IPS-11a (cell line): ENCODE measurements around the gene MED29.
"Not testable (repeated sequence)": the region's sequence is repeated elsewhere in the genome, so short reads cannot be mapped to it uniquely, and the experiment has no call there.

Experiments
- H3K4me3 ChIP-seq: one replicate; pipeline ENCODE4 v1.5.1; 2013; ENCODE audit warnings: low read depth, low read length, control low read depth

MED29 gene

DNA sequence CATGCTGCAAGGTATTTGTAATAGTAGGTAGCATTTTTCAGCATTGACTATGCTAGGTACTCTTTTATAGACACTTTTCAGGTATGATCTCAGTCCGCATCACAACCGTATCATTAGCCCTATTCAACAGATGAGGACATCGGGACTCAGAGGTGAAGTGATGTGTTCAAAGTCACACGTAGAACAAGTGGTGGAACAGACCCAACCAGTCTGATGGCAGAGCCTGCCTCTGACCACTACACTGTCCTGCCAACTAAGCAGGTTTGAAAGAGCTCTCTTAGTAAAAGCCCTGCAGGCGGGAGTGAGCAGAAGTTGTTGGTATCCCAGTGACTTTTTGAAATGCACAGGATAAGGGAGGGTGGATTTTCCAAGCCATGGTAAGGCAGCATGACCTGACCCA lies 20.4 kb upstream of the MED29 start:
- H3K4me3 ChIP-seq = no peak overlapping the region

DNA sequence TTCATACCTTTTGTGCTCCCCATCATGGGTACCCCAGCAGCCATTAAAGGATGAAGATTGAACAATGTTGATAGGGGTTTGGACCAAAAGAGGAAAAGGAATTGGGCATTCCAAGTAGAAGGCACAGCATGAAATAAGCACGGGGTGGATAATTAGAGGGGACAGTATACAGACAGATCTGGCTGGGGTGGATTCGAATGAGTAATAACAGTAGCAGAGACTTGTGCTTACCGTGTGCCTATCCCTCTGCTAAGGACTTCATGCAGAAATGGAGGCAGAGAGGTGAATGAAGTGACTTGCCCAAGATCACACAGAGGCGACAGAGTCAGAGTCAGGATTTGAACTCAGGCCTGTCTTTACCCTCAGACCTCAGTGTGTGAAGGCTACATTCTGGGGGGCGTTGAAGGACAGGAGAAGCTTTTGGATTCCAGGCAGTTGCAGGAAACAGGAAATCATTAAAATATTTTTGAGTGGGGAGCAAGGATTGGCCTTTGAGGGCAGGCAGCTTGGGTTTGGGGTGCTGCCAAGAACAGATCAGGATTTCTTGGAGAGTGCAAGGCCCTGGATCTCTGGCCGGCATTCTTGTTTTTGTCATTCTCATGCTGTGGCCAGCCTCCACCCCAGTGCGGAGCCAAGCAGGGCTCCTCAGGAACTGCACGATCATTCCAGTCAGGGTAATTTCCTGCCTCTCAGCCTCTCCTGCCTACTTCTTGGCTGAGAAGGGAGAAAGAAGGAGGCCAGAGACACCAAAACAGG lies 19.0 kb upstream of the MED29 start:
- no peak overlapping the region for H3K4me3 ChIP-seq

DNA sequence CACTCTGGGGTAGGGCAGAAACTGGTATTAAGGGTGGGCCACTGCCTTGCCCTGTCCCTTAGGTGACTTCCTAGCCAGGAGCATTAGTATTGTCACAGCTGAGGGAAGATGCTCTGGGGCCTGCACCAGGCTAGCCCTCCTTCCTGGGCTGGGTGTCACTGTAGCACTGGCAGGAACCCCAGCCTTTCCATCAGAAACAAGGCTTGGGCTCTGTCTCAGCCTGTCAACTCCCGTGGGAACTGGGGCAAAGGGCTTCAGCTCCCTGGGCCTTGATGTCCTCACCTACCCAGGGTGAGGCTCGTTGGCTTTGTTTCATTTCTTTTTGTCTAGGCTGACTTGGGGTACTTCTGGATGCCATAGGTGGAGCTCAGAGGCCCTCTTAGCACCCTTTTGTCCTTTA lies 18.2 kb upstream of the MED29 start:
- no peak overlapping the region for H3K4me3 ChIP-seq

DNA sequence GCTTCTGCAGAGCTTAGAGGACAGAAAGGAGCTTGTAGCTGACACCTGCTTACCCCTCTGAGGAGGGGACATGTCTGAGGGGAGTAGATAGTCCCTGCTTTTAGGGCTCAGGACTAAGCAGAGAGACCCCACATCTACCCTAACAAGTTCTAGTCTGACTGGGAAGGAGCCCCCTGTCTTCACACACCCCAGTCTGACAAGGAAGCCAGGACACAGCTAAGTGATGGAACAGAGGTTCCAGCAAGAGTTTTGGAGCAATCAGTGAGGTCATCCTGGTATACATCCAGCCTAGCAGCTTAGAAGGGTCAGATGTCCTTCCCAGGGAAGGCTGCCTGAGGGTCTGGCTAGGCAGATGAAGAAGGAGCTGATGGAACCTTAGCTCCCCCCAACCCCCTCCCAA lies 15.2 kb upstream of the MED29 start:
- no peak overlapping the region for H3K4me3 ChIP-seq

DNA sequence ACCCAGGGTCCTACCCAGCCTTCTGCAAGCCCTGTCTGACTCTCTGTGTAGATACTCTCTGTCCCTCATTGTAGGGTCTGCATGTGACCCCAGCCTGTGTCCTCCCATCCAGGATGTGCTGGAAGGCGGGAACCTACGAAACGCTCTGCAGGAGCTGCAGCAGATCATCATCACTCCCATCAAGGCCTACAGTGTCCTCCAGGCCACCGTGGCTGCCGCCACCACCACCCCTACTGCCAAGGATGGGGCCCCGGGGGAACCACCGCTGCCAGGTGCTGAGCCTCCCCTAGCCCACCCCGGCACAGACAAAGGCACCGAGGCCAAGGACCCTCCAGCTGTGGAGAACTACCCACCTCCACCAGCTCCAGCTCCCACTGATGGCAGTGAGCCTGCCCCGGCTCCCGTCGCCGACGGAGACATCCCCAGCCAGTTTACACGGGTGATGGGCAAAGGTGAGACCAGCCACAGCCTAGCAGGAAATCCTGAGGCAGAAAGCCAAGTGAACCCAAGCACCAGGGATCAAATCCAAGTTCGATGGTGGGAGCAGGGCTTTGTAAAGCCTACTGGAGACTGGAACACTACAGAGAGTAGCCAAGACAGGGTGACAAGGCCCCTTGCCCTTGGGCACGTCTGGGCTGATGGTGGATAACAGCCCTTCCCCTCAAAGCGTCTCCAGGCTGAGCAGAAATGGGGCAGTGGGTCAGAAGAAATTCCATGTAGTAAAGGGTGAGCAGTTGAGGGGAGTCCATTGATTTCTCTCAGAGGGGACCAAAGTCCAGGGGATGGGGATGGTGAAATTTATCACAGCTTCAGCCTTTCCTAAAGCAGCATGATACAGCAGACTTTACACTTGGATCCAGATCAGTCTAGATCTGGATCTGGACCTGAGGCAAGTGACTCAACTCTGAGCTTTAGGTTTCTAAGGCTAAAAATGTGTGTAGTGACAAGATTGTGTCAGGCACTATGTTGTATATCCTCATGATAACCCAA lies 13.5 kb upstream of the MED29 start:
- no peak overlapping the region for H3K4me3 ChIP-seq

DNA sequence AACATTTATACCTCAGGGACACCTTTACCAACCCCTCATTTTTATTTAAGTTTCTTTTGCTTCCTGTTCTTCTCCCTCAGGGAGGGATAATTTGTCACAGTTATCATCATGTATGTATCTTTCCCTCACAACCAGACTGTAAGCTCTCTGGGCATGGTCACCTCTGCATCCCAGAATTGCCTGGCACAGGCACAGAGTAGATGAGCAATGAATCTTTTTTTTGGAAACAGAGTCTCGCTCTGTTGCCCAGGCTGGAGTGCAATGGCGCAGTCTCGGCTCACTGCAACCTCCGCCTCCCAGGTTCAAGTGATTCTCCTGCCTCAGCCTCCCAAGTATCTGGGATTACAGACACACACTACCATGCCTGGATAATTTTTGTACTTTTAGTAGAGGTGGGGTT lies 11.8 kb upstream of the MED29 start:
- not testable (repeated sequence) for H3K4me3 ChIP-seq

DNA sequence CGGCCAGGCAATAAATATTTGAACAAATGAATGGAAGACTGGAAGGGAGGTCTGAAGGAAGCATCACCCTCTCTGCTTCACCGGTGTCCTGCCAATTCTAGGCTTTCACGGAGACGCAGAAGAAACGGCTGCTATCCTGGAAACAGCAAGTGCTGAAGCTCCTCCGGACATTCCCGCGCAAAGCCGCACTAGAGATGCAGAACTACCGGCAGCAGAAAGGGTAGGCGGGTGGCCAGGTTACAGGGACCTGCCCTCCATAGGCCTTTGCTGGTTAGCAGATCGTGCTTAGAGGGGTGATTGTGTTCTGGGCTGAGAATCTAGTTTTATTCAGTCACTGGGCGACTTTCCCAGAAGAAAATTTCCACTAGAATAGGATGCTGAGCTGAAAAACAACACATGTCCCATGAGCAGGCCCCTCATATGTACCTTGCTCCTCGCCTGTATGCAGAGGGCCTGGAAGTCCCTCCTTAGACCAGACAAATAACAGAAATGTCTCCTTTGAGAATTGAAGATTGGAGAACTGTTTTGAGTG lies 11.2 kb upstream of the MED29 start:
- H3K4me3 ChIP-seq = no peak overlapping the region

DNA sequence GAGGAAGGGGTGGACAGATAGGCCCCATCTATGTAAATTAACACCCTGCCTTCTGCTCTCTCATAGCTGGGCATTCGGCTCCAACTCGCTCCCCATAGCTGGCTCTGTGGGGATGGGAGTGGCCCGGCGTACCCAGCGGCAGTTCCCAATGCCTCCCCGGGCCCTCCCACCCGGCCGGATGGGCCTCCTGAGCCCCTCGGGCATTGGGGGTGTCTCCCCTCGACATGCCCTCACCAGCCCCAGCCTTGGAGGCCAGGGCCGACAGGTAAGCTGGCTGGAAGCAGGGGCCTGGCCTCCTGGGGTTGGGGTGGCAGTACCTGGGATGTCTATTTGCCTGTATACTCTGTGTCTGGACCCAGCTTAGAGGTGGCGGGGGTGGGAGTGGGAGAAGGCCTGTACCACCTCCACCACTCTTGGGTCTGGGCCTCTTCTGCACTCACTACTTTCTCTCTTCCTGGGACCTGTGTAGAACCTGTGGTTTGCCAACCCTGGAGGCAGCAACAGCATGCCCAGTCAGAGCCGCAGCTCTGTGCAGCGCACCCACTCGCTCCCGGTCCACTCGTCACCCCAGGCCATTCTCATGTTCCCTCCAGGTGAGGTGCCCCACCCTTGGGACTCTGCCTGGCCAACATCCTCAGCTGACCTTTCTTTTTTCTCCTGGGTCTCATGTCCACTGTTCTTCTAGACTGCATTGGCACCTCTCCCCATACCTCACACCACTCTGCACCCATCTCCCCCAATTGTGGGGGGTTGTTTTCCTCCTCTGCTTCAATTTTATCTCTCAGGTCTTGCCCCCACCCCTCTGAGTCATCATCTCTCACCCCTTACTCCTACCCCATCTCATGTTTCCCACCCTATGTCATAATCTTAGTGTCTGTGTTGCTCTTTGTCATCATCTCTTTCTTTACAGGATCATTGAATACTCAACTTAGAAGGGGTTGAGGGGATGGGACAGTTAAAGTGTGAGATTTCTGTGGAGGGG lies 10.4 kb upstream of the MED29 start:
- no peak overlapping the region for H3K4me3 ChIP-seq

DNA sequence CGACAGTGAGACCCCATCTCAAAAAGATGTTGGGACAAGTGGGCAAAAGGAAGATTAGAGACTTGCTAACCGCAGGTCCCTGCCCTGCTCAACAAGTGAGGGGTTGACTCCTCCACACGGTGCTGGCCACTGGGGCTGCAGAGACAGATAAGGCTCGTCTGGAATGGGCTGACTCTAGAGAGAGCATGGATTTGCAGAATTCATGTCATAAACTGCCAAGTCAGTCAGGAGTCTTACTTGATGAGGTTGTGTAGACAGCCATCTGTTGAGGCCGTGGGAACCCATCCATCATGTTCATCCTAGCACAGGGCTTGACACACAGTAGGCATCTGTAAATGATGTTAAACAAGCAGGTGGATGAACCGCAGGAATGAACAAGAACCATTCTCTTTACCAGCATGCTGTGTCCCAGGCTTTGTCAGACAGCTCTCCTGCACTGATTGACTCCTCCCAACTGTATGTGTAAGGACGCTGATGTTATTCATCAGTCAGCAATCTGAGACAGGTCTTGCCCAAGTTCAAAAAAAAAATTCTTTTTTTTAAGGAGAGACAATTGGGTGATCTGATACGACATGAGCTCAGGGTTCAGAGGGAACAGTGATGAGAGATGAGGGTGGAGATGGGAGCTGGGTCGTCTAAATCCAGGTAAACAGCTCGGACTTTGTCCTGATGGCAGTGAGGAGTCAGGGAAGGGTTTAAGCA lies 9.1 kb upstream of the MED29 start:
- H3K4me3 ChIP-seq = no peak overlapping the region

DNA sequence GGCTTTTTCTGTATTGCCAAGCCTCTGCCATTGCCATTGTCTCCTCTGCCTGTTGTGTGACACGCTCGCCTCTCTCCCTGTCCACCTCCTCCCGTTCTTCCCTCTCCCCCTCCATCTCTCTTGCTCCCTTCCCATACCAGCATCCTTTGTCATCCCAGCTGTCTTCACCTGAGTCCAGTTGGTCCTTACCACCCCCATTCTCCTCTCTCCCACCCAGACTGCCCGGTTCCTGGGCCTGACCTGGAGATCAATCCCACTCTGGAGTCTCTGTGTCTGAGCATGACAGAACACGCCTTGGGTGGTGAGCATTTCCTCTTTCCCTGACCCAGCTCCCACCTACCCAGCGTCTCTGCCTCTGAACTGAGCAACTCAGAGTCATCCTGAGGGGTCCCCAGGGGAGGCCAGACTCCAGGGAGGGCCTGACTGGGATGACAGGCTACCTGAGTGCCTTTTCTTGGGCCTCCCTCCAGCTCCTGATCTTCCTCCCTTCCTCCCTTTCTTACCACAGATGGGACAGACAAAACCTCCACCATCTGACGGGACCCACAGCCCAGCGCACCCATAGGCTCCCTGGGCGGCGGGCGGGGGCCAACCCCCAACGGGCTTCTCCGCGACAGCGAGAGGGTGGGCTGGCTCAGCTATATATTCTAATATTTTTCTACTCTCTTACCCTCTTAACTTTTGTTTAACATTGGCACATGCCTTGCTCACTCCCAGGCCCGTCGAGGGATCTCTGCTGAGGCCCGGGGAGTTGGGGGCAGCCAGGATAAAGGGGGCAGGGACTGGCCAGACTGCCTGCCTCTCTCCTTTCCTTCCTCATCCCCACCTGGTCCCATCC lies 8.0 kb upstream of the MED29 start:
- no peak overlapping the region for H3K4me3 ChIP-seq

DNA sequence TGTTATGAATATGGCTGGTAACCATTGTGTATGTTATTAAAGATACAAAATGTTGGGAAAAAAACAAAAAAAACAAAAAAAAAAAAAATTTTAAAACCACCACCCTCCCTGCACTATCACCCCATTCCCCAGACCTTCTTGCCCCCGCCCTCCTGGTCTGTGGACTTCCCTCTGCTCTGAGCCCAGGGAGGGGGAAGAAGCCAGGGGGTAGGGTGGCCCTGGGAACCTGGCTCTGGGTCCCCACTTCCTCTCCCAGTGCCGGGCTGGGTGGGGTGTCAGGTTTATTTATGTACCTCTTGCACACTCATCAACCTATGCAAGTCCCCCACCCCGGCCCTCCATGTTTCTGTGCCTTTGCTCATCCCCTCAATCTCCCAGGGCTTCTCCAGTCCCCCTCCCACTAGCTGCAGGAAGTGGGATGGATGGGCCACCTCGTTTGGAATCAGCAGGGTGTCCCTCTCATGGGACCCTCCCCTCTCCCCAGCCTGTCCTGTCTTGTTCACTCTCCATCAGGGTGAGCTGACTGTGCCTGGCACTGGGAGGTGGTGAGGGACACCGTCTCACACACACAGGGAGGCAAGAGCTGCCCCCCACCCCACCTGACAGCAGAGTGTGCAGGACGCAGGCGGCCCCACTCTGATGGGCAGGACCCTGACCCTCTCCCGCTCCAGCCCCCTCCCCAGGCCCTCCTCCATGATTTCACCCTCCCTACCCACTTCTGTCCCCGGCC lies 6.2 kb upstream of the MED29 start:
- H3K4me3 ChIP-seq = no peak overlapping the region

DNA sequence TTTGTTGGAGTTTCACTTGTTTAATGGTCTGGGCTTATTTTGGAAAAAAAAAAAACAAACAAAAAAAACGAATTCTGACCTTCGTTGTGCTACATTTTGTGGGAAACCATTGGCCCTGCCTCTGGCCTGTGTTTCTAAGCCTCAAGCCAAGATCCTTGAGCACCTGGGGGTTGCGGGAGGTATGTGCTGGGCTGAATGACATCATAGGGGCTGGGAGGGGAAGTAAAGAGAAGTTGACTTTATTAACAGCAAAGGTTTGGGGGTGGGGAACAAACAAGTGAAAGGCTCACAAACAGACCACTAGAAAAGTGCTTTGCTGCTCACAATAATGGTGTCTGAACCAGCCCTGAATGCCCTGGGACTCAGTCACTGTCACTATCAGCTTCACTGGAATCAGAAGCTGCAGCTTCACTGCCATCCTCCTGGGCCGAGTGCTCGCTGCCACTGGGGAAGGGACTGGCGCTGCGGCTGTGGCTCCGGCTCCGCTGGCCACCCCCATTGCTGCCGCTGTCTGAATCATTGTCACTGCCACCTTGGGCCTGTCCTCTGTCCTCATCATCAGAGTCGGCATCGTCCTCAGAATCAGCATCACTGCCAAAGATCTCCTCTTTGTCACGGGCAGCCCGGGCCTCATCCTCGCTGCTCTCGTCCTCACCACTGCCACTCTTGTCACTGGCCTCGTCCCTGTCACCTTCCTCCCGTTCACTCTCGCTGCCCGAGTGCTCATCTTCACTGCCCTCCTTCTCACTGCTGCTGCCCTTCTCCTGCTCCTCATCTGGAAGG lies 5.4 kb upstream of the MED29 start:
- no peak overlapping the region for H3K4me3 ChIP-seq

DNA sequence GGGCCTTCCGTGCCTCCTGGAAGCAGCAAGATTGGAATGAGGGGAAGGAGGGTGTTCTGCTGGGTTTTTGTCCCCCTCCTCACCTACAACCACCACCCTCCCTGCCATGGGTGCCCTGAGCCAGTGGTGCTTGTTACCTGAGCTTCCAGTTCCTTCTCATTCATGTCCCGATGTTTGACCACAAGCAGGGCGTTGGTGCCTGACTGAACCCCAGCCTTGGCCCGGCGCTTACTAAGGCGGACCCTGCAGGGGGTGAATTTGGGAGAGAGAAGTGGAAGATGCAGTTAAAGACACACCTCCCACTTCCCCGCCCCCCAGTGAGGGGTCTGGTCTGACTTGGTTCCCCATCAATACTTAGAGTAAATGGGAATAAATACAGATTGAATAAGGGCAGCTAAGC lies 4.6 kb upstream of the MED29 start:
- no peak overlapping the region for H3K4me3 ChIP-seq

DNA sequence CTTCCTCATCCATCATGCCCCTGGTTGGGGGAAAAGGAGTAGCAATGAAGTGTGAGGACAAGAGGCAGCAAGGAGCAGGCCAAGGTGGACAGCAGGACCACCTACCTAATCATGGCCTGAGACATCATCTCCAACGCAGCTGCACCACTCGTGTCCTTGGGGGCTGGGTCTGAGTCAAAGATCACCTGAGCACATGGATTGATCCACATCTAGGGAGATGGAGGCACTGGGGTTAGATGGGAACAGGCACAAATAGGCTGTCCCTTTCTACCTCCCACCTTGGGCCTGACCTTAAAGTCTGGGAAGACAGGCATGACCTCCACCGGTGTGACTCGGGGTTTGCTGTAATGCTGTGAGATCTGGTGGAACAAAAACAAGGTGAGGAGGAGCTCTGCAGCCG lies 2.5 kb upstream of the MED29 start:
- no peak overlapping the region for H3K4me3 ChIP-seq

DNA sequence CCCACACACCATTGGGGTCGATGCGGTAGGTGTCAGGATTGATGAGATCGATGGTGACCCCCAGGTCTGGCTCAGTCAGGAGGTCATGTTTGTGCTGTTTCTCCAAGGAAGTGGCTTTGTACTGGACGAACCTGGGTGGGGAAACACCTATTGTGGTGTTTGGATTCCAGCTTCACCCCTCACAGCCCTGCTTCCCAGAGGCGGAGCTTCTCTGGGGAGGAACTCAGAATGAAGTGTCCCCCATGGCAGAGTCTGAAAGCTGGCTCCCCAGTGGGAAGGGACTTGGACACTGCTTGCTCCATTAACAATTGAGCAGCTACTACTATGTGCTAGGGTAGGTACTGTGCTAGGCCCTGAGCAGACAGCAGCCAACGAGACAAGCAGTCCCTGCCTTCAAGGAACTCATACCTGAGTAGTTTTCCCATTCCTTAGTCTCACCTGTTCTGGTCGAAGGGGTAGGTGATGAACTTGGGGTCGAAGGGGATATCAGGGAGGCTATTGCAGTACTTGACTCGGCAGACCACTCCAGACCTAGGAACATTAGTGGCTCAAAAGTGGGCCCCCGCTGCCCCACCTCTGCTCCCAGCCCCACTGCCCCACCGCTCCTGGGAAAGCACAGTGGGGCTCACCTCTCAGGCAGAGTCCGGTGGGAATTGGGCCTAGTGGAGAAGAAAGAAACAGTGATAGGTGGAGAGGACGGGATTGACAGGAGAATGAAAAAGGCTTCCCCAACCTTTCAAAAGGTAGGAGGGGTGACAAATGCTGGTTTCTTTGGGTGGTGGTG lies 1.4 kb upstream of the MED29 start:
- peak overlapping the region; percentile 91 for H3K4me3 ChIP-seq

DNA sequence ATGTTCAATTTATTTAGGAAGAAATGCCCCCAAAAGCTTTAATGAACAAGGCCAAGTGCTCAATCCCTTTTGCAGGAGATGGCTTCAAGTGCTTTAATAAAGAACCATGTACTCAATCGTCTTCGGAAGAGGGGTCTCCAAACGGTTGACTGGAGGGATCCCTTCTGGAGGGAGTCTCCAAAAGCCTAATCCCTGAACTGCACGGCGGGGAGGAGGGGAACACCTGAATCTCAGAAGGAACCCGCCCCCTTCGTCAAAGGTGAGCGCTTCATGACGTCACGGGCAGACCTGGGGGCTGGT lies 777 bp upstream of the MED29 start:
- H3K4me3 ChIP-seq = peak overlapping the region; percentile 91
